Measurements from ENCODE around the gene TNNT3. TPM values are rescaled to one million over a fixed set of nuclear protein-coding genes. Genes with fewer than 3 reads are reported as not detected.

Gene TNNT3
- total RNA-seq, 1 experiment from 2014 or later = not detected

DNA sequence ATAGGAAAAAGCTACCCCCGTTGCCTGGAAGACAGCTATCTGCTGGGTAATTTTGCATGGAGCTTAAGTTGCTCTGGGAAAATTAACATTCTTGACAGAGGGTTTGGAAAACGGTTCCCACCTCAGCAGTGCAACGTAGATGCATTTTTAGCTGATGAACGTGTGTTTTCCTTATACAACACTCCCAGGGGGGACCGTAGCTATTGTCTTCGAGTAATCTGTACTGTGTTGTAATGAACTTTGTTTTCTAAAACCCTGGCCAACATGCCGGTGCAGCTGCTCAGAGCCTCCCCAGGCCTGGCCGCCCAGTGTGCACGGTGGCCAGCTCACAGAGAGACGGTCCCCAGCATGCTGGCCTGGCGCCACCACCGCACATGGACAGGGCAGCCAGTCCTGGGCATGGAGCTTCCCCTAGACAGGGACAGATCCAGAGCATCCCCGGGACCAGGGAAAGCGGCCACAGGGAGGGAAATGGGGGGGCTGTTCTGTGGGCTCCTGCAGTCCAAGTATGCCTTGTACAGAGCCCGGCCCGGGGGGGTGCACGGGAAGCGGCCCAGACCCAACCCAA, 2.2 kb downstream of the TNNT3 start:
- intact Hi-C loops (cut with micrococcal nuclease) = no loop called here
- TF ChIP-seq, protein P1, sequence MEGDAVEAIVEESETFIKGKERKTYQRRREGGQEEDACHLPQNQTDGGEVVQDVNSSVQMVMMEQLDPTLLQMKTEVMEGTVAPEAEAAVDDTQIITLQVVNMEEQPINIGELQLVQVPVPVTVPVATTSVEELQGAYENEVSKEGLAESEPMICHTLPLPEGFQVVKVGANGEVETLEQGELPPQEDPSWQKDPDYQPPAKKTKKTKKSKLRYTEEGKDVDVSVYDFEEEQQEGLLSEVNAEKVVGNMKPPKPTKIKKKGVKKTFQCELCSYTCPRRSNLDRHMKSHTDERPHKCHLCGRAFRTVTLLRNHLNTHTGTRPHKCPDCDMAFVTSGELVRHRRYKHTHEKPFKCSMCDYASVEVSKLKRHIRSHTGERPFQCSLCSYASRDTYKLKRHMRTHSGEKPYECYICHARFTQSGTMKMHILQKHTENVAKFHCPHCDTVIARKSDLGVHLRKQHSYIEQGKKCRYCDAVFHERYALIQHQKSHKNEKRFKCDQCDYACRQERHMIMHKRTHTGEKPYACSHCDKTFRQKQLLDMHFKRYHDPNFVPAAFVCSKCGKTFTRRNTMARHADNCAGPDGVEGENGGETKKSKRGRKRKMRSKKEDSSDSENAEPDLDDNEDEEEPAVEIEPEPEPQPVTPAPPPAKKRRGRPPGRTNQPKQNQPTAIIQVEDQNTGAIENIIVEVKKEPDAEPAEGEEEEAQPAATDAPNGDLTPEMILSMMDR (IDR thresholded peaks at IDR 0.05; ENCODE audit: unreplicated experiment) = no peak
- ChIA-PET POLR2A (no interaction called here), CTCF (interaction anchor here (0.6 to 2.0 kb wide), 7 partner anchors 18 to 267 kb away, joined by 3 to 13 read pairs (median 3); no protein-coding TSS in a partner anchor)
- H3K27me3 Mint-ChIP-seq (ENCODE audit: insufficient read depth, unreplicated experiment) = peaks cover 7% of the 10 kb centered on the region
- no peaks in the 10 kb centered on the region for H3K9me3 Mint-ChIP-seq (ENCODE audit: unreplicated experiment)
- H3K36me3 Mint-ChIP-seq (ENCODE audit: insufficient read depth, unreplicated experiment) = no peaks in the 10 kb centered on the region
- no peak overlapping the region for H3K4me3 Mint-ChIP-seq (ENCODE audit: unreplicated experiment)
- H3K4me1 Mint-ChIP-seq (ENCODE audit: insufficient read depth, unreplicated experiment) = no peaks in the 10 kb centered on the region
- H3K27ac Mint-ChIP-seq (ENCODE audit: low read depth, unreplicated experiment) = no peak overlapping the region
- no peak for DNase-seq (ENCODE audit: unreplicated experiment)
- no TSS peak for BruUV-seq (replicated peaks)

DNA sequence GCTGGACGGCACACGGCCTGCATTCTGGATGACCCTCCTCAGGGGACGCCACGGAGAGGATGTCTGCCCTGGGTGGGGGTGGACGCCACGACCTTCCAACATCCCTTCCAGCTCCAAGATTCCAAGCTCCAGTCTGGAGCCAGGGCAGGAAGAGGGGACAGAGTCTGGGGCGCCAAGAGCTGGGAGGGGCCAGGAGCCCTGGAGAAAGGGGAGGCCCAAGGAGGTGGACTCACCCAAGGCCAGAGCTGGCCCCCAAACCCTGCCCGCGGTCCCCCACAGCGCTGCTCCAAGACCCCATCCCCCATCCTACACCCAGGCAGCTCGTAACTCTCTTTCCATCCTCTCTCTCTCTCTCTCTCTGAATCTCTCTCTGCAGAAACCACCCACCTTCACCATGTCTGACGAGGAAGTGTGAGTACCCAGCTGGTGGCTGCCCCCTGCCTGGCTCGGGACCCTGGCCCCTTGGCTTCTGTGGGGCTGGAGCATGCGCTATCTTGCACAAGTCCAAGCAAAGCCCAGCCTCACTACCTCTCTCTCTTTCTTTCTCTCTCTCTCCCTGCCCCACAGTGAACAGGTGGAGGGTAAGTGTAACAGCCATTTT, 3.1 kb downstream of the TNNT3 start:
- intact Hi-C loops (cut with micrococcal nuclease) = no loop called here
- DNase-seq (ENCODE audit: unreplicated experiment) = no peak
- ChIA-PET POLR2A (no interaction called here), CTCF (interaction anchor here (0.6 to 2.0 kb wide), 4 partner anchors 15 to 268 kb away, joined by 3 to 13 read pairs (median 3); no protein-coding TSS in a partner anchor)
- H3K4me1 Mint-ChIP-seq (ENCODE audit: insufficient read depth, unreplicated experiment) = no peaks in the 10 kb centered on the region
- TF ChIP-seq, protein P1 (IDR thresholded peaks at IDR 0.05; ENCODE audit: unreplicated experiment) = no peak
- H3K9me3 Mint-ChIP-seq (ENCODE audit: unreplicated experiment) = no peaks in the 10 kb centered on the region
- peaks cover 7% of the 10 kb centered on the region for H3K27me3 Mint-ChIP-seq (ENCODE audit: insufficient read depth, unreplicated experiment)
- H3K4me3 Mint-ChIP-seq (ENCODE audit: unreplicated experiment) = no peak overlapping the region
- no TSS peak for BruUV-seq (replicated peaks)
- H3K27ac Mint-ChIP-seq (ENCODE audit: low read depth, unreplicated experiment) = no peak overlapping the region
- no peaks in the 10 kb centered on the region for H3K36me3 Mint-ChIP-seq (ENCODE audit: insufficient read depth, unreplicated experiment)

DNA sequence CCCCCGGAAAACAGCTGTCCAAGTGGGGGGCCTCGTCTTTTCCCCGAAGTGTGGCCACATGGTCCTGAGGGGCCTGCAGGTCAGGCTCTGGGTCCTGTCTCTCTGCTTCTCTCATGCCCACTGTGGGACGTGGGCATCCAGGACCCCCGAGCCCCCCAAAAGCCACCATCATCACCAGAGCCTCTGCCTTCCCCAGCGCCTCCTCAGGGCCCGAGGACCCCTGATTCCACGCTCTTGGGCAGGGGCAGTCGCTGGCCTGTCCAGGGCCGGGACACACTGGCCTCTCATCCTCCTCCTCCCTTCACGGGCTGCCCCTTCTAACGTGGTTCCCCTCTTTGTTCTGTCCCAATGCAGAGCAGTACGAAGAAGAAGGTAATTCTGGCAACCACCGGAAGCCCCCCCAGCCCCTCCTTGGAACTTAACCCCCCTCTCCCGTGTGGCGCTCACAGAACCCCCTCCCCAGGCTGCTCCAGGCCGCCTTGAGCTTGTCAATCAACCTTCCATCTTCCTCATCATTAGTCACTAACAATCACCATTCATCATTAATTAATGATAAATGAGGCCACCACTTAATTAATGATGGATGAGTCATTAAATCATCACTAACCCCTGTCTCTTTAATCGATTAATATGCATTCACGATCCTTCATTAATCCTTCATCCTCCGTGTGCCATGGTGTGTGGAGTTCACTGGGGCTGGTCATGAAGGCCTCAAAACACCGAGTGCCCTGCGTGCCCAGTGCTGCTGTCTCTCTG, 3.9 kb downstream of the TNNT3 start:
- H3K4me3 Mint-ChIP-seq (ENCODE audit: unreplicated experiment) = no peak overlapping the region
- intact Hi-C loops (cut with micrococcal nuclease) = no loop called here
- TF ChIP-seq, protein P1 (IDR thresholded peaks at IDR 0.05; ENCODE audit: unreplicated experiment) = no peak
- POLR2A ChIA-PET = interaction anchor here (0.6 kb wide), 1 partner anchor 48 kb away, joined by 3 read pairs; no protein-coding TSS in a partner anchor
- H3K27me3 Mint-ChIP-seq (ENCODE audit: insufficient read depth, unreplicated experiment) = peaks cover 7% of the 10 kb centered on the region
- H3K27ac Mint-ChIP-seq (ENCODE audit: low read depth, unreplicated experiment) = no peak overlapping the region
- BruUV-seq (replicated peaks) = no TSS peak
- no peak for DNase-seq (ENCODE audit: unreplicated experiment)
- CTCF ChIA-PET = interaction anchor here (0.6 to 1.0 kb wide), 2 partner anchors 14 to 229 kb away, joined by 3 read pairs; no protein-coding TSS in a partner anchor
- no peaks in the 10 kb centered on the region for H3K4me1 Mint-ChIP-seq (ENCODE audit: insufficient read depth, unreplicated experiment)
- no peaks in the 10 kb centered on the region for H3K36me3 Mint-ChIP-seq (ENCODE audit: insufficient read depth, unreplicated experiment)
- H3K9me3 Mint-ChIP-seq (ENCODE audit: unreplicated experiment) = no peaks in the 10 kb centered on the region

DNA sequence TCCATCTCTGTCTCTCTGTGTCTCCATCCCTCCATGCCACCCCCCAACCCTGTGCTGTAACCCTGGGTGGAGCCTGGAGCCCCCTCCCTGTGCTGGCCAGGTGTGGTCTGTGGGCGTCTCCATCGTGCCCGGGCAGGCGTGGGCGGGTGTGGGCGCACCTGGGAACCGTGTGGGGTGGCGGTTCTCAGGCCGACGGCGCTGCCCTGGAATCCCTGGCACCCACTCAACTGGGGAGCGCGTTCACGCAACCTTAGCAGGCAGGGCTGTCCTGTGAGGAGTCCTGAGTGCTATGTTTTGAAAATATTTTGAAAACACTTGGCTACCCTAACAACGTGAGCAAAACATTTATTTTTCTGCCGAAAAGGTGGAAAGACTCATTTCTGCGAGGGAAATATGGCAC, 4.7 kb downstream of the TNNT3 start:
- Mint-ChIP-seq H3K27me3 (ENCODE audit: insufficient read depth, unreplicated experiment) (peaks cover 9% of the 10 kb centered on the region), H3K4me3 (ENCODE audit: unreplicated experiment) (no peak overlapping the region), H3K9me3 (ENCODE audit: unreplicated experiment) (no peaks in the 10 kb centered on the region), H3K27ac (ENCODE audit: low read depth, unreplicated experiment) (no peak overlapping the region), H3K4me1 (ENCODE audit: insufficient read depth, unreplicated experiment) (no peaks in the 10 kb centered on the region), H3K36me3 (ENCODE audit: insufficient read depth, unreplicated experiment) (no peaks in the 10 kb centered on the region)
- DNase-seq (ENCODE audit: unreplicated experiment) = no peak
- ChIA-PET POLR2A (no interaction called here), CTCF (interaction anchor here (1.0 kb wide), 1 partner anchor 230 kb away, joined by 3 read pairs; no protein-coding TSS in a partner anchor)
- TF ChIP-seq, protein P1 (IDR thresholded peaks at IDR 0.05; ENCODE audit: unreplicated experiment) = no peak
- no TSS peak for BruUV-seq (replicated peaks)
- intact Hi-C loops (cut with micrococcal nuclease) = no loop called here

Measured in MCF 10A (cell line).